Measurements from ENCODE around the gene VOPP1.

VOPP1 gene

GRCh38 chr7:55502124-55502857 lies 70.0 kb downstream of the VOPP1 start:
- no peak overlapping the region for H3K4me3 ChIP-seq (ENCODE audit: low read depth, low read length)
- TF ChIP-seq, protein P1, sequence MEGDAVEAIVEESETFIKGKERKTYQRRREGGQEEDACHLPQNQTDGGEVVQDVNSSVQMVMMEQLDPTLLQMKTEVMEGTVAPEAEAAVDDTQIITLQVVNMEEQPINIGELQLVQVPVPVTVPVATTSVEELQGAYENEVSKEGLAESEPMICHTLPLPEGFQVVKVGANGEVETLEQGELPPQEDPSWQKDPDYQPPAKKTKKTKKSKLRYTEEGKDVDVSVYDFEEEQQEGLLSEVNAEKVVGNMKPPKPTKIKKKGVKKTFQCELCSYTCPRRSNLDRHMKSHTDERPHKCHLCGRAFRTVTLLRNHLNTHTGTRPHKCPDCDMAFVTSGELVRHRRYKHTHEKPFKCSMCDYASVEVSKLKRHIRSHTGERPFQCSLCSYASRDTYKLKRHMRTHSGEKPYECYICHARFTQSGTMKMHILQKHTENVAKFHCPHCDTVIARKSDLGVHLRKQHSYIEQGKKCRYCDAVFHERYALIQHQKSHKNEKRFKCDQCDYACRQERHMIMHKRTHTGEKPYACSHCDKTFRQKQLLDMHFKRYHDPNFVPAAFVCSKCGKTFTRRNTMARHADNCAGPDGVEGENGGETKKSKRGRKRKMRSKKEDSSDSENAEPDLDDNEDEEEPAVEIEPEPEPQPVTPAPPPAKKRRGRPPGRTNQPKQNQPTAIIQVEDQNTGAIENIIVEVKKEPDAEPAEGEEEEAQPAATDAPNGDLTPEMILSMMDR (IDR thresholded peaks at IDR 0.05; ENCODE audit: borderline replicate concordance, insufficient read depth, low read depth, low read length): no peak

- no peak overlapping the region for H3K4me3 ChIP-seq (ENCODE audit: low read depth, low read length)
- TF ChIP-seq, protein P1 (IDR thresholded peaks at IDR 0.05; ENCODE audit: borderline replicate concordance, insufficient read depth, low read depth, low read length): no peak
These were observed 70.7 kb downstream of the VOPP1 start for GRCh38 chr7:55501611-55502010.

DNA sequence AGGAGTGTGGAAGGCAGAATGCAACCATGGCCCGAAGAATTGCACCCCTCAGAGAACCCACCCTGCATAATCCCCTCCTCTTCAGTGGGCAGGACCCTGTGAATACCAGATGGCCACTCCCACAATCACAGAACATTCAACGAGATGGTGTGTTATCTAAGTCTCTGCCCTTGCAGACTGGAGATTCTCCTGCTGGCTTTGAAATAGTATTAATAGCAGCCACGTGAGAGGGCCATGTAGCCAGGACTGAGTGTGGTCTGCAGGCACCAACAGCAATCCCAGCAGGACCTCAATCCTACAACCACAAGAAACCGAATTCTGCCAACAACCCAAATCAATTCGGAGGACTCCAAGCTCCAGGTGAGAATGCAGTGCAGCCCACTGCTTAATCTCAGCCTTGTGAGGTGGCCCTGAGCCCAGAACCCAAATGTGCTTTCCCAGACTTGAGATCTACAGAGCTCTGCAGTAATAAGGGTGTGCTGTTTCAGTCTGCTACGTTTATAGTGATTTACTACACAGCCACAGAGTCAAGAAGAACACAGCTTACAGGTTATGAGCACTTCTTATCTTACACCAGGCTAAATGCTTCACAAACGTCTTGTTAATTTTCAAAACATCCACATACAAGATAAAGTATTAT lies 72.1 kb downstream of the VOPP1 start:
- TF ChIP-seq, protein P1 (IDR thresholded peaks at IDR 0.05; ENCODE audit: borderline replicate concordance, insufficient read depth, low read depth, low read length): no peak

DNA sequence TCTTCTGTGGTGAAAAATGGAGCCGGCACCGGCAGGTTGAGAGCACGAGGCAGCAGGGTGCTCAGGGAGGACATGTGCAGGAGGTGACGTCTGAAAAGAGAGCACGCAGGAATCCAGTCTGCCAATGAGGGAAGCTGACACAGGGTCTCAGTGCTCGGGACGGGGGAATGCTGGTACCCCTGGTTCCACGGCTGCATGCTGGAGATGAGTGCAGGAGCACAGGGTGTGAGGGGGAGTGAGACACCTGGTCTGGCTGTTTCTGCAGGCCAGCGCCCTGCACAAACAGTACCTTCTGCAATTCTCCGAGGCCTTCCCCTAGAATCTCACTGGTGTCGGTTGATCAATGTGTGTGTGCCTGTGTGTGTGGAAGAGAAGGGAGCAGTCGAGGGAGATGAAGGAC lies 72.7 kb downstream of the VOPP1 start:
- no peak overlapping the region for H3K4me3 ChIP-seq (ENCODE audit: low read depth, low read length)
- TF ChIP-seq, protein P1 (IDR thresholded peaks at IDR 0.05; ENCODE audit: borderline replicate concordance, insufficient read depth, low read depth, low read length): no peak

More for the DNA sequence above, 72.1 kb downstream of the VOPP1 start:
- H3K4me3 ChIP-seq (ENCODE audit: low read depth, low read length): no peak overlapping the region

GRCh38 chr7:55498770-55499169 lies 73.5 kb downstream of the VOPP1 start:
- H3K4me3 ChIP-seq (ENCODE audit: low read depth, low read length): no peak overlapping the region
- TF ChIP-seq, protein P1 (IDR thresholded peaks at IDR 0.05; ENCODE audit: borderline replicate concordance, insufficient read depth, low read depth, low read length): no peak

DNA sequence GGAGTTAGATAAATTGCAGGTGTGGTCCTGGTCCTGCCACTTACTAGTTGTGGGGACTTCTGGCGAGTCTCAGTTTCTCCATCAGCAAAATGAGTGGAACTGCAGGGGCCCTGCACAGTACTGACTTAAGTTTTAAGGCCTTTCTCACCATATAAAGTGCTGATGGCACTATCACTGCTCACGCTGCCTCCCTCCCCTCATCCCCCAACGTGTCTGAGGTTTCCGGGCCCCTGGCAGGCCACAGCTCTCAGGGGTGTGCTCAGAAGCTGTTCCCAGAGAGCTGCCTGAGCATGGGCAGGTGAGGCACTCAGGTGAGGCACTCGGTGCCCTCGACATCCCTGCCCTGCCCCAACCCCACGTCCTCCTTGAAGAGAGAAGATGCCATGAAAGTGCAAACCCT lies 74.2 kb downstream of the VOPP1 start:
- no peak overlapping the region for H3K4me3 ChIP-seq (ENCODE audit: low read depth, low read length)
- TF ChIP-seq, protein P1 (IDR thresholded peaks at IDR 0.05; ENCODE audit: borderline replicate concordance, insufficient read depth, low read depth, low read length): no peak

GRCh38 chr7:55497521-55497920 lies 74.8 kb downstream of the VOPP1 start:
- TF ChIP-seq, protein P1 (IDR thresholded peaks at IDR 0.05; ENCODE audit: borderline replicate concordance, insufficient read depth, low read depth, low read length): no peak
- H3K4me3 ChIP-seq (ENCODE audit: low read depth, low read length): no peak overlapping the region
